Endothelial cell of umbilical vein (primary cell): ENCODE data around the gene ARHGEF11. TPM values are rescaled to one million over a fixed set of nuclear protein-coding genes. Genes with fewer than 3 reads are reported as not detected.
A peak's percentile ranks its signal among the peaks of the same experiment; 100 is the strongest.

Source experiments
- BruUV-seq: library from RNA; stranded (reverse); fragments of 400-500 nt; replicated peaks from 2 replicates; lab custom pipeline; 2021; lab: Mats Ljungman, UMichigan
- CTCF ChIA-PET: fragments of 300-600, 350-600 bp; sonication (Branson Sonifier 250); formaldehyde crosslinking; loops from one replicate; lab custom pipeline; 2021; ENCODE audit warnings: antibody characterized with exemption, inconsistent platforms; lab: Charles Lee
- POLR2A ChIA-PET: fragments of 300-600, 350-600 bp; sonication (Branson Sonifier 250); formaldehyde crosslinking; loops from one replicate; lab custom pipeline; 2021; ENCODE audit warnings: antibody characterized with exemption, inconsistent platforms; lab: Charles Lee
- DNase-seq: peaks from one replicate; pipeline ENCODE4 v3.0.0-alpha.2; 2011; ENCODE audit warnings: low read depth, low spot score
- FAIRE-seq: peaks from 2 replicates; lab custom pipeline; 2011; peaks lifted over from hg19 to GRCh38; lab: Jason Lieb, UNC
- H2AFZ ChIP-seq: 2 replicates; pipeline ENCODE4 v1.6.0; 2012; ENCODE audit warnings: low read depth, low read length, control low read depth, inconsistent platforms
- H3K27ac ChIP-seq: 2 replicates; pipeline ENCODE4 v1.5.1; 2011; ENCODE audit warnings: low read depth, mild to moderate bottlenecking, control low read depth, low read length, moderate library complexity; ENCODE audit not compliant: insufficient read depth
- H3K27me3 ChIP-seq, 2 experiments: 2 replicates each; pipeline versions ENCODE4 v1.6.0 to v1.6.1; 2011; ENCODE audit warnings: low read length in 2 of 2, mixed read lengths in 1 of 2; ENCODE audit not compliant: control insufficient read depth in 2 of 2, insufficient read depth in 2 of 2
- H3K36me3 ChIP-seq, 2 experiments: 2 replicates in 1 of 2; 3 replicates in 1 of 2; pipeline ENCODE4 v1.5.1; 2011; ENCODE audit warnings: low read length in 2 of 2, mild to moderate bottlenecking in 1 of 2, moderate library complexity in 1 of 2; ENCODE audit not compliant: control insufficient read depth in 2 of 2, insufficient read depth in 2 of 2; ENCODE audit errors: extremely low read depth in 1 of 2
- H3K4me1 ChIP-seq: 3 replicates; pipeline ENCODE4 v1.5.1; 2011; ENCODE audit warnings: mild to moderate bottlenecking, low read length; ENCODE audit not compliant: control insufficient read depth, insufficient read depth; ENCODE audit errors: extremely low read depth
- H3K4me2 ChIP-seq: 2 replicates; pipeline ENCODE4 v1.6.1; 2011; ENCODE audit warnings: low read length, control low read depth, mixed read lengths; ENCODE audit not compliant: insufficient read depth
- H3K4me3 ChIP-seq, 3 experiments: fragments of 200-600 bp in 1 of 3; sonication (generic), shearing (Covaris generic) in 1 of 3; replicated peaks in 1 of 3; 2 replicates each; pipeline ENCODE4 v1.5.1; 2011 to 2016; ENCODE audit warnings: control low read depth in 3 of 3, low read length in 3 of 3, mild to moderate bottlenecking in 2 of 3, inconsistent platforms in 1 of 3, low read depth in 1 of 3, moderate library complexity in 1 of 3; ENCODE audit not compliant: insufficient read depth in 1 of 3
- H3K79me2 ChIP-seq: 2 replicates; pipeline ENCODE4 v1.6.0; 2012; ENCODE audit warnings: low read length, inconsistent platforms; ENCODE audit not compliant: control insufficient read depth, insufficient read depth
- H3K9ac ChIP-seq: replicated peaks from 2 replicates; pipeline ENCODE3; 2011; ENCODE audit warnings: low read length, control low read depth; ENCODE audit not compliant: insufficient read depth; ENCODE audit errors: extremely low read depth
- H3K9me1 ChIP-seq: replicated peaks from 3 replicates; pipeline ENCODE4 v1.6.0; 2011; ENCODE audit warnings: mild to moderate bottlenecking, low read length; ENCODE audit not compliant: control insufficient read depth, insufficient read depth; ENCODE audit errors: extremely low read depth
- H3K9me3 ChIP-seq: replicated peaks from 2 replicates; pipeline ENCODE4 v1.5.1; 2012; ENCODE audit warnings: low read length, inconsistent platforms; ENCODE audit not compliant: control insufficient read depth, insufficient read depth
- H4K20me1 ChIP-seq: replicated peaks from 2 replicates; pipeline ENCODE3; 2011; ENCODE audit warnings: mild to moderate bottlenecking, low read length; ENCODE audit not compliant: control insufficient read depth, insufficient read depth; ENCODE audit errors: extremely low read depth
- EZH2 ChIP-seq: IDR thresholded peaks from 2 replicates; pipeline ENCODE4 v1.6.1; 2012; ENCODE audit warnings: borderline replicate concordance, low read depth, mild to moderate bottlenecking, moderate library complexity, low read length, inconsistent platforms; ENCODE audit not compliant: severe bottlenecking
- FOS ChIP-seq: IDR thresholded peaks from 2 replicates; pipeline ENCODE4 v1.6.1; 2011; ENCODE audit warnings: mild to moderate bottlenecking, low read length, moderate library complexity, borderline replicate concordance; ENCODE audit not compliant: insufficient read depth
- GATA2 ChIP-seq: IDR thresholded peaks from 2 replicates; pipeline ENCODE4 v1.7.0; 2011; ENCODE audit warnings: low read depth, mild to moderate bottlenecking, moderate library complexity, mixed read lengths, low read length; ENCODE audit not compliant: insufficient read length, insufficient read depth
- JUN ChIP-seq: IDR thresholded peaks from 2 replicates; pipeline ENCODE4 v1.6.1; 2011; ENCODE audit warnings: borderline replicate concordance, low read depth; ENCODE audit not compliant: insufficient read length, insufficient read depth
- MYC ChIP-seq: IDR thresholded peaks from one replicate; pipeline ENCODE4 v1.6.1; 2011; ENCODE audit warnings: mild to moderate bottlenecking, low read depth, low read length
- POLR2AphosphoS5 ChIP-seq: IDR thresholded peaks from 2 replicates; pipeline ENCODE4 v1.6.1; 2012; ENCODE audit warnings: low read depth, mild to moderate bottlenecking, control low read depth, low read length, moderate library complexity; ENCODE audit not compliant: insufficient read depth
- dilution Hi-C: fragments of 300-500 bp; cut with MboI; formaldehyde crosslinking; loops from one replicate; pipeline ENCODE4 v1.15.0; 2019; ENCODE audit warnings: low sequenced_read_pairs; ENCODE audit not compliant: extremely low pct_ligation_motif_present
- intact Hi-C: fragments of 100-400 bp; cut with micrococcal nuclease; formaldehyde crosslinking; loops from one replicate; pipeline ENCODE4 v1.10.0; 2022
- polyA plus RNA-seq, 4 experiments: library from polyadenylated mRNA; depleted of rRNA in 3 of 4; stranded (reverse) in 3 of 4; unstranded in 1 of 4; fragments of >200 nt; gene quantifications; 2 replicates each; pipeline versions ENCODE4 v1.2.1 to v1.2.3, GENCODE V29; 2011 to 2012; ENCODE audit warnings: missing spikeins in 1 of 4
- total RNA-seq: library from RNA; stranded (reverse); gene quantifications from 2 replicates; pipeline ENCODE4 v1.2.3, GENCODE V29; 2021
- TF ChIP-seq, protein P1 (sequence below): IDR thresholded peaks from 2 replicates; pipeline ENCODE4 v1.6.1; 2011; ENCODE audit not compliant: insufficient read depth, insufficient read length

Gene ARHGEF11
- total and polyA plus RNA-seq, 2 donors (not counting 3 experiments of a cell fraction or from before 2014, with no cell fraction given): 18.2 to 28.0 TPM

DNA sequence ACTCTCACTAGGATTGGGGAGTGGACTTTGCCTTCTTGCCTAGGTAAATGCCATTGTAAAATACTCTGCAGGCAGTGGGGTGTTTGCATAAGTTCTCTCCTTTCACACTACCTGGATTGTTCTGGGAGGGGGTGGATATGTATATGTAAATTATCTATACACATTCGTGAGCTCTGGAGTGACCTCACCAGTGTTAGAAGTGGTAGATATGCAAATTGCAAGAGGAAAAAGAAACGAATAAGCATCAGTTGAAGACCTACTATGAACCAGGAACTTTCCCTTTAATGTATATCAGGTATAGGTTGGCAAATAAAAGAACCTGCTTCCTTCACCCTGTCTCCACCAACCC, 1.5 kb upstream of the ARHGEF11 start:
- Histone ChIP-seq H3K4me3 (no peak overlapping the region), H3K27ac (no peak overlapping the region), H3K4me2 (no peak overlapping the region), H3K4me1 (peaks cover 20% of the 10 kb centered on the region), H3K36me3 (no peaks in the 10 kb centered on the region), H4K20me1 (no peaks in the 10 kb centered on the region), H2AFZ (no peak overlapping the region), H3K79me2 (peaks cover 25% of the 10 kb centered on the region), H3K9me3 (no peaks in the 10 kb centered on the region), H3K27me3 (peaks cover 17% of the 10 kb centered on the region in 2 experiments), H3K9ac (no peak overlapping the region), H3K9me1 (no peaks in the 10 kb centered on the region)
- dilution Hi-C loops: no loop called here
- POLR2A ChIA-PET: no interaction called here
- TF ChIP-seq EZH2 (no peak), MYC (no peak), JUN (no peak), POLR2AphosphoS5 (no peak), GATA2 (no peak), FOS (no peak)
- TF ChIP-seq, protein P1, sequence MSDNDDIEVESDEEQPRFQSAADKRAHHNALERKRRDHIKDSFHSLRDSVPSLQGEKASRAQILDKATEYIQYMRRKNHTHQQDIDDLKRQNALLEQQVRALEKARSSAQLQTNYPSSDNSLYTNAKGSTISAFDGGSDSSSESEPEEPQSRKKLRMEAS: no peak
- FAIRE-seq (no peak), DNase-seq (no peak)
- intact Hi-C loops: no loop called here
- BruUV-seq: no TSS peak
- CTCF ChIA-PET: no interaction called here

DNA sequence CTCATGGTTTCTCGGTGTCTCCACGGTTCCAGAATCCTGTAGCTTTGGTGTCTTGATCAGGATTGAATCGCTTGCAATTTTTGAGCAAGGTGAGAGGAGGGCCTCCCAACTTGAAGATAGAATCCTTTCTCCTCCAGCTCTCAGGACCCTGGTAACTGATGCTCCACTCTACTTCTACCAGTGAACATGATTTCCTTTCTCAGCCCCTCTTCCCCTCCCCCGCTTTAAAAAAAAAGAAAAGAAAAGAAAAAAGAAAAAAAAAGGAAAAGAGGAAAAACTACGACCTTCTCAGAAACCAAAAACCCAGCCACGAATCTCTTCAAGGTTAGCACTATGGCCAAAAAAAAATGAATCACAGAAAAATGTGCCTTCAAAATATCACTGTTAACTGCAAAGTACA, 1.2 kb downstream of the ARHGEF11 start:
- Histone ChIP-seq H3K79me2 (peaks cover 32% of the 10 kb centered on the region), H3K9me1 (no peaks in the 10 kb centered on the region), H3K27ac (no peak overlapping the region), H2AFZ (no peak overlapping the region), H3K4me1 (peaks cover 35% of the 10 kb centered on the region), H3K9me3 (no peaks in the 10 kb centered on the region), H3K4me3 (peak overlapping the region; percentile 59 to 99 (median 86)), H4K20me1 (no peaks in the 10 kb centered on the region), H3K27me3 (peaks cover 0 to 4% of the 10 kb centered on the region in 2 experiments), H3K36me3 (no peaks in the 10 kb centered on the region), H3K4me2 (peak overlapping the region; percentile 99), H3K9ac (peak overlapping the region; percentile 97)
- no peak for FAIRE-seq
- BruUV-seq: TSS peak; percentile 47
- intact Hi-C loops (loop anchor here (5.0 kb wide), 1 partner anchor 42 kb away; no protein-coding TSS in a partner anchor), dilution Hi-C loops (no loop called here)
- TF ChIP-seq GATA2 (no peak), POLR2AphosphoS5 (no peak), FOS (no peak)
- DNase-seq: no peak
- POLR2A ChIA-PET: no interaction called here
- CTCF ChIA-PET: interaction anchor here (0.8 to 1.6 kb wide), 4 partner anchors 9 to 46 kb away, joined by 3 to 8 read pairs (median 5); no protein-coding TSS in a partner anchor
